ENCODE measurements around the gene CLDN3.
"Not testable (repeated sequence)": the region's sequence is repeated elsewhere in the genome, so short reads cannot be mapped to it uniquely, and the experiment has no call there.

CLDN3 gene

DNA sequence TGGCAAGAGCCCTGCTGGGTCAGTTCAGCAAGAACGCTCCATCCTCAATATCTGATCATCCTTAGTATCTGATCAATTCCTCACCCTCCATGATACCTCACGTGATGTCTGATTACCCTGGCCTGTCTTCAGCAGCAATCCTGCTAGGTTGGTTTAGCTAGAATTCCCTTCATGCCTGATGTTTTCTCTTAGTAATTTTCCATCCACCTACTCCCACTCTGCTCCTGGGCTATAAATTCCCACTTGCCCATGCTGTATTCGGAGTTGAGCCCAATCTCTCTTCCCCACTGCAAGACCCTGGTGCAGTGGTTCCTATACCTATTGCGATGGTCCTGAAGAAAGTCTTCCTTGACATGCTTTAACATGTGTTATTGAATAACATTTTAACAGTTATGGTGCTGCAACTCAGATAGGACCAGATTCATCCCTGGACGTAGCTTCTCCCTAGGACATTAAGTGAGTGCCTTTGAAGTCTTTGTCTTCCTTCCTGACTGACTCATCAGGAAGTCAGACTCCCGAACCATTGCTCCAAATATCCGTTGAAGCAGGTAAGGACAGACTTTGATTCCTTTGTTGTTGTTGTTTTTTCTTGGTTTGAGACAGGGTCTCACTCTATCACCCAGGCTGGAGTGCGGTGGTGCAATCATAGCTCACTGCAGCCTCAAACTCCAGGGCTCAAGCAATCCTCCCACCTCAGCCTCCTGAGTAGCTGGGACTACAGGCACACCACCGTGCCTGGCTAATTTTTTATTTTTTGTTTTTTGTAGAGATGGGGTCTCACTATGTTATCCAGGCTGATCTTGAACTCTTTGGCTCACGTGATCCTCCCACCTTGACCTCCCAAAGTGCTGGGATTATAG is 29.4 kb upstream of the CLDN3 start:
- Histone ChIP-seq H3K4me1 (ENCODE audit: insufficient read depth, poor library complexity, severe bottlenecking) (peaks cover 21% of the 10 kb centered on the region), H3K4me3 (ENCODE audit: severe bottlenecking) (no peak overlapping the region), H3K9me3 (ENCODE audit: severe bottlenecking) (no peaks in the 10 kb centered on the region), H3K27me3 (ENCODE audit: insufficient read depth, poor library complexity, severe bottlenecking) (no peaks in the 10 kb centered on the region), H3K27ac (ENCODE audit: poor library complexity, severe bottlenecking) (peak overlapping the region; percentile 28), H3K36me3 (ENCODE audit: low read depth) (no peaks in the 10 kb centered on the region)
- DNase-seq (ENCODE audit: low spot score): peak; percentile 1
- peak; percentile 72; the same call in 2 of the 3 replicates for ATAC-seq (ENCODE audit: low read depth)
- TF ChIP-seq, protein P1, sequence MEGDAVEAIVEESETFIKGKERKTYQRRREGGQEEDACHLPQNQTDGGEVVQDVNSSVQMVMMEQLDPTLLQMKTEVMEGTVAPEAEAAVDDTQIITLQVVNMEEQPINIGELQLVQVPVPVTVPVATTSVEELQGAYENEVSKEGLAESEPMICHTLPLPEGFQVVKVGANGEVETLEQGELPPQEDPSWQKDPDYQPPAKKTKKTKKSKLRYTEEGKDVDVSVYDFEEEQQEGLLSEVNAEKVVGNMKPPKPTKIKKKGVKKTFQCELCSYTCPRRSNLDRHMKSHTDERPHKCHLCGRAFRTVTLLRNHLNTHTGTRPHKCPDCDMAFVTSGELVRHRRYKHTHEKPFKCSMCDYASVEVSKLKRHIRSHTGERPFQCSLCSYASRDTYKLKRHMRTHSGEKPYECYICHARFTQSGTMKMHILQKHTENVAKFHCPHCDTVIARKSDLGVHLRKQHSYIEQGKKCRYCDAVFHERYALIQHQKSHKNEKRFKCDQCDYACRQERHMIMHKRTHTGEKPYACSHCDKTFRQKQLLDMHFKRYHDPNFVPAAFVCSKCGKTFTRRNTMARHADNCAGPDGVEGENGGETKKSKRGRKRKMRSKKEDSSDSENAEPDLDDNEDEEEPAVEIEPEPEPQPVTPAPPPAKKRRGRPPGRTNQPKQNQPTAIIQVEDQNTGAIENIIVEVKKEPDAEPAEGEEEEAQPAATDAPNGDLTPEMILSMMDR (IDR thresholded peaks at IDR 0.05; ENCODE audit: poor library complexity, severe bottlenecking): no peak

DNA sequence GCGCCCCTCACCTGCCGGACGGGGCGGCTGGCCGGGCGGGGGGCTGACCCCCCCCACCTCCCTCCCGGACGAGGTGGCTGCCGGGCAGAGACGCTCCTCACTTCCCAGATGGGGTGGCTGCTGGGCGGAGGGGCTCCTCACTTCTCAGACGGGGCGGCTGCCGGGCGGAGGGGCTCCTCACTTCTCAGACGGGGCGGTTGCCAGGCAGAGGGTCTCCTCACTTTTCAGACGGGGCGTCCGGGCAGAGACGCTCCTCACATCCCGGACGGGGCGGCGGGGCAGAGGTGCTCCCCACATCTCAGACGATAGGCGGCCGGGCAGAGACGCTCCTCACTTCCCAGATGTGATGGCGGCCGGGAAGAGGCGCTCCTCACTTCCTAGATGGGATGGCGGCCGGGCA is 27.1 kb upstream of the CLDN3 start:
- H3K9me3 ChIP-seq (ENCODE audit: severe bottlenecking); H3K27ac ChIP-seq (ENCODE audit: poor library complexity, severe bottlenecking); H3K4me3 ChIP-seq (ENCODE audit: severe bottlenecking); H3K27me3 ChIP-seq (ENCODE audit: insufficient read depth, poor library complexity, severe bottlenecking); H3K36me3 ChIP-seq (ENCODE audit: low read depth); DNase-seq (ENCODE audit: low spot score); ATAC-seq (ENCODE audit: low read depth): not testable (repeated sequence)
- peaks cover 18% of the 10 kb centered on the region for H3K4me1 ChIP-seq (ENCODE audit: insufficient read depth, poor library complexity, severe bottlenecking)

DNA sequence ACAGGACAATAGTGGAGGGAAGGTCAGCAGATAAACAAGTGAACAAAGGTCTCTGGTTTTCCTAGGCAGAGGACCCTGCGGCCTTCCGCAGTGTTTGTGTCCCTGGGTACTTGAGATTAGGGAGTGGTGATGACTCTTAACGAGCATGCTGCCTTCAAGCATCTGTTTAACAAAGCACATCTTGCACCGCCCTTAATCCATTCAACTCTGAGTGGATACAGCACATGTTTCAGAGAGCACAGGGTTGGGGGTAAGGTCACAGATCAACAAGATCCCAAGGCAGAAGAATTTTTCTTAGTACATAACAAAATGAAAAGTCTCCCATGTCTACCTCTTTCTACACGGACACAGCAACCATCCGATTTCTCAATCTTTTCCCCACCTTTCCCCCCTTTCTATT is 26.6 kb upstream of the CLDN3 start:
- H3K4me3 ChIP-seq (ENCODE audit: severe bottlenecking); H3K27me3 ChIP-seq (ENCODE audit: insufficient read depth, poor library complexity, severe bottlenecking): not testable (repeated sequence)

DNA sequence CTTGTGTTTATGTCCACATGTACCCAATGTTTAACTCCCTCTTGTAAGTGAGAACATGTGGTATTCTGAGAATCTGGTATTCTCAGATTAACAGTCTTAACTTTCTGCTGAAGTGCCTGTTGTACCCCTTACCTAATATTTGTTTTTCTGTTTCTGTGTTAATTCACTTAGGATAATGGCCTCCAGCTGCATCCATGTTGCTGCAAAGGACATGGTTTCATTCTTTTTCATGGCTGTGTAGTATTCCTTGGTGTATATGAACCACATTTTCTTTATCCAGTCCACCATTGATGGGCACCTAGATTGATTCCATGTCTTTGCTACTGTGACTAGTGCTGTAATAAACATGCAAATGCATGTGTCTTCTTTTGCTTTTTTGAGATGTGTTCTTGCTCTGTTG is 25.1 kb upstream of the CLDN3 start:
- not testable (repeated sequence) for H3K4me3 ChIP-seq (ENCODE audit: severe bottlenecking); H3K4me1 ChIP-seq (ENCODE audit: insufficient read depth, poor library complexity, severe bottlenecking); ATAC-seq (ENCODE audit: low read depth); H3K27ac ChIP-seq (ENCODE audit: poor library complexity, severe bottlenecking); H3K9me3 ChIP-seq (ENCODE audit: severe bottlenecking); DNase-seq (ENCODE audit: low spot score); H3K36me3 ChIP-seq (ENCODE audit: low read depth); H3K27me3 ChIP-seq (ENCODE audit: insufficient read depth, poor library complexity, severe bottlenecking)

More for the DNA sequence above, 26.6 kb upstream of the CLDN3 start:
- not testable (repeated sequence) for H3K9me3 ChIP-seq (ENCODE audit: severe bottlenecking); DNase-seq (ENCODE audit: low spot score); H3K27ac ChIP-seq (ENCODE audit: poor library complexity, severe bottlenecking); H3K36me3 ChIP-seq (ENCODE audit: low read depth); ATAC-seq (ENCODE audit: low read depth)
- peaks cover 13% of the 10 kb centered on the region for H3K4me1 ChIP-seq (ENCODE audit: insufficient read depth, poor library complexity, severe bottlenecking)

DNA sequence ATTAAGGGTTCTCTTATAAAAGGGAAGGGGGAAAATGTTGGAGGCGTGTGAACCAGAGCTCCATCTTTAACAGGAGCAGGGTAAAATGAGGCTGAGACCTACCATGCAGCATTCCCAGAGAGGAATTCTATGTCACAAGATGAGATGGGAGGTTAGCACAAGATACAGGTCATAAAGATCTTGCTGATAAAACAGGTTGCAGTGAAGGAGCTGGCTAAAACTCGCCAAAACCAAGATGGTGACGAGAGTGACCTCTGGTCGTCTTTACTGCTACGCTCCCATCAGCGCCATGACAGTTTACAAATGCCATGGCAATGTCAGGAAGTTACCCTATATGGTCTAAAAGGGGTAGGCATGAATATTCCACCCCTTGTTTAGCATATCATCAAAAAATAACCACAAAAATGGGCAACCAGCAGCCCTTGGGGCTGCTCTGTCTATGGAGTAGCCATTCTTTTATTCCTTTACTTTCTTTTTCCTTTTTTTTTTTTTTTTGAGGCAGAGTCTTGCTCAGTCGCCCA is 21.2 kb upstream of the CLDN3 start:
- ATAC-seq (ENCODE audit: low read depth); H3K9me3 ChIP-seq (ENCODE audit: severe bottlenecking); H3K36me3 ChIP-seq (ENCODE audit: low read depth); H3K4me1 ChIP-seq (ENCODE audit: insufficient read depth, poor library complexity, severe bottlenecking); DNase-seq (ENCODE audit: low spot score); H3K4me3 ChIP-seq (ENCODE audit: severe bottlenecking); H3K27me3 ChIP-seq (ENCODE audit: insufficient read depth, poor library complexity, severe bottlenecking); H3K27ac ChIP-seq (ENCODE audit: poor library complexity, severe bottlenecking): not testable (repeated sequence)

DNA sequence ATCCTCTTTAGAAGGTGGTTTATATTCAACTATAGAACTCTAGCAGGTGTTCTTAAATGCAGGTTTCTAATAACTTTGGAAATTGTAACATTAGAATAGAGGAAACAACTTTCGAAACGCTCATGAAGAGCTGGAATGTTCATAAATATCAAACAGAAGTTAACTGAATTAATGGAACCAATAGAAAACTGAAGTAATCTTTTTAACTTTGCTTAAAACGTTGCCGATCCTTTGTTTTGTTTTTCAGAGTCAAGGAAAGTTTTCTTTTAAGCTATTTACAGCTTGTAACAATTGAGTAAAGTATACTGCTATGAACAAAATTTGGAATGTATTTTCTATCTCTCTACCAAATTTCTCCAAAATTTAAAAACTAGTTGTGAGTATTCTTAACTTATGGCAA is 19.0 kb upstream of the CLDN3 start:
- no peak for DNase-seq (ENCODE audit: low spot score)

DNA sequence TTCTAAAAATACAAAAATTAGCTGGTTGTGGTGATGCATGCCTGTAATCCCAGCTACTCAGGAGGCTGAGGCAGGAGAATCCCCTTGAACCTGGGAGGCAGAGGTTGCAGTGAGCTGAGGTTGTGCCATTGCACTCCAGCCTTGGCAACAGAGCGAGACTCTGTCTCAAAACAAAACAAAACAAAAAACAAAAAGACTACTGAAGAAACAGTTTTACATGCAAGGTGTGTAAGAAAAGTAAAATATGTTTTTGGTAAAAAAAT is 17.6 kb upstream of the CLDN3 start:
- not testable (repeated sequence) for H3K27me3 ChIP-seq (ENCODE audit: insufficient read depth, poor library complexity, severe bottlenecking); H3K9me3 ChIP-seq (ENCODE audit: severe bottlenecking); H3K27ac ChIP-seq (ENCODE audit: poor library complexity, severe bottlenecking); H3K4me3 ChIP-seq (ENCODE audit: severe bottlenecking); DNase-seq (ENCODE audit: low spot score); H3K4me1 ChIP-seq (ENCODE audit: insufficient read depth, poor library complexity, severe bottlenecking); H3K36me3 ChIP-seq (ENCODE audit: low read depth); ATAC-seq (ENCODE audit: low read depth)

More for the DNA sequence above, 19.0 kb upstream of the CLDN3 start:
- TF ChIP-seq, protein P1 (IDR thresholded peaks at IDR 0.05; ENCODE audit: poor library complexity, severe bottlenecking): no peak
- no peaks in the 10 kb centered on the region for H3K4me1 ChIP-seq (ENCODE audit: insufficient read depth, poor library complexity, severe bottlenecking)
- no peak overlapping the region for H3K4me3 ChIP-seq (ENCODE audit: severe bottlenecking)
- no peak overlapping the region for H3K27ac ChIP-seq (ENCODE audit: poor library complexity, severe bottlenecking)
- ATAC-seq (ENCODE audit: low read depth): no peak
- H3K9me3 ChIP-seq (ENCODE audit: severe bottlenecking): peaks cover 3% of the 10 kb centered on the region
- no peaks in the 10 kb centered on the region for H3K36me3 ChIP-seq (ENCODE audit: low read depth)
- H3K27me3 ChIP-seq (ENCODE audit: insufficient read depth, poor library complexity, severe bottlenecking): no peaks in the 10 kb centered on the region

Data from RWPE2 (cell line).